Colonic mucosa (tissue), 4 donors: ENCODE measurements around the gene PIAS4. TPM values are rescaled to one million over a fixed set of nuclear protein-coding genes. Genes with fewer than 3 reads are reported as not detected.
A peak's percentile ranks its signal among the peaks of the same experiment; 100 is the strongest.

Experiments used
- DNase-seq: peaks from one replicate; pipeline ENCODE4 v3.0.0-alpha.2; 2020
- H3K27ac ChIP-seq: fragments of 200-600 bp; one replicate; pipeline ENCODE4 v1.8.0; 2021
- H3K27me3 ChIP-seq: fragments of 200-600 bp; one replicate; pipeline ENCODE4 v1.8.0; 2021
- H3K36me3 ChIP-seq: fragments of 200-600 bp; one replicate; pipeline ENCODE4 v1.8.0; 2021
- H3K4me1 ChIP-seq: fragments of 200-600 bp; one replicate; pipeline ENCODE4 v1.8.0; 2021; ENCODE audit warnings: mild to moderate bottlenecking
- H3K4me3 ChIP-seq: fragments of 200-600 bp; one replicate; pipeline ENCODE4 v1.8.0; 2021
- H3K9ac ChIP-seq, 2 donors: one replicate each; pipeline ENCODE4 v1.7.0; 2013; ENCODE audit warnings: control low read depth in 2 of 2, low read depth in 2 of 2, low read length in 2 of 2
- H3K9me3 ChIP-seq: fragments of 200-600 bp; one replicate; pipeline ENCODE4 v1.8.0; 2021
- CTCF ChIP-seq: fragments of 200-600 bp; IDR thresholded peaks from one replicate; pipeline ENCODE4 v1.8.0; 2022; ENCODE audit warnings: antibody characterized with exemption, mild to moderate bottlenecking
- intact Hi-C: fragments of 100-400 bp; cut with DNase I; formaldehyde crosslinking; loops from one replicate; pipeline ENCODE4 v1.14.1; 2022
- total RNA-seq, 2 donors: library from RNA; stranded (reverse); fragmentation: NEBNext Ultra II Directional in 1 of 2; extraction: Animal tissue kit (Norgen Biotek cat#: 25700) in 1 of 2; gene quantifications; one replicate each; pipeline ENCODE4 v1.2.1, GENCODE V29; 2021
- donor health status: healthy.
- donor health status: DM: no; HTN: no; CAD: no.
- donor health status: DM: no; HTN: no; CAD: no.

The PIAS4 gene
- 10 to 100 TPM; 29.9 to 31.5 TPM for total RNA-seq

GRCh38 chr19:4007021-4007835 lies at the start of gene PIAS4:
PIAS4 (plus strand) TSS chr19:4007736; CDS start chr19:4007761, 25 bp downstream.
- Histone ChIP-seq H3K36me3 (no peaks in the 10 kb centered on the region), H3K4me1 (peaks cover 18% of the 10 kb centered on the region), H3K27me3 (no peaks in the 10 kb centered on the region), H3K9ac (peak within 1 kb of the TSS; percentile 85 to 89), H3K4me3 (peak within 1 kb of the TSS; percentile 97), H3K27ac (peak within 1 kb of the TSS; percentile 90), H3K9me3 (no peaks in the 10 kb centered on the region)
- DNase-seq, result peak; percentile 96
- intact Hi-C loops, result loop anchor here (5.0 kb wide), 1 partner anchor 35 kb away; no protein-coding TSS in a partner anchor
- TF ChIP-seq CTCF, result no peak

- peaks cover 16% of the 10 kb centered on the region for H3K36me3 ChIP-seq
- no peak for DNase-seq
- TF ChIP-seq CTCF, result no peak
- H3K4me1 ChIP-seq, result no peaks in the 10 kb centered on the region
- H3K27me3 ChIP-seq, result no peaks in the 10 kb centered on the region
- H3K9me3 ChIP-seq, result no peaks in the 10 kb centered on the region
- no peak overlapping the region for H3K9ac ChIP-seq
- intact Hi-C loops, result no loop called here
- no peak overlapping the region for H3K4me3 ChIP-seq
- no peak overlapping the region for H3K27ac ChIP-seq
These were observed 48.4 kb upstream of the PIAS4 start for GRCh38 chr19:3958836-3959765.

- no peak overlapping the region for H3K27ac ChIP-seq
- peaks cover 16% of the 10 kb centered on the region for H3K36me3 ChIP-seq
- H3K9ac ChIP-seq, result no peak overlapping the region
- H3K9me3 ChIP-seq, result no peaks in the 10 kb centered on the region
- no peak for TF ChIP-seq CTCF
- DNase-seq, result no peak
- no peaks in the 10 kb centered on the region for H3K4me1 ChIP-seq
- intact Hi-C loops, result no loop called here
- H3K27me3 ChIP-seq, result no peaks in the 10 kb centered on the region
- no peak overlapping the region for H3K4me3 ChIP-seq
These were observed 47.8 kb upstream of the PIAS4 start for GRCh38 chr19:3959766-3960131.

DNA sequence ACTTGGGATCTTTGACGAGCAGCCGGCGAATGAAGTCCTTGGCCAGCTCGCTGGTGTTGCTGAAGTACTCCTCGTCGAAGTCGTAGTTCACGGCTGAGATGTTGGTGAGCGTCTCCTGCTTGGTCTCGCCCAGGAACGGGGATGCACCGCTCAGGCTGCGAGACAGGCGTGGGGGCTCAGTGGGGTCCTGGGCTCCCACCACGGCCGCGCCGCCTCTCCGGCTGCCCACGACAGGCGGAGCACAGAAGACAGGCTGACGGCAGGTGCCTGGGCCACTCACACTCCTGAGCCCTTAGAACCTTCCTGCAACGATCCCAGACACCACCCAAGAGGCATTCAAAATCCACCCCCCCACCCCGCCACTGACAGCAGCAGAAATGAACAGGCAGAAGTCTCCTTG lies 46.5 kb upstream of the PIAS4 start:
- Histone ChIP-seq H3K27me3 (no peaks in the 10 kb centered on the region), H3K36me3 (peaks cover 16% of the 10 kb centered on the region), H3K9ac (no peak overlapping the region), H3K9me3 (no peaks in the 10 kb centered on the region), H3K4me1 (peaks cover 4% of the 10 kb centered on the region), H3K27ac (no peak overlapping the region), H3K4me3 (no peak overlapping the region)
- no peak for DNase-seq
- intact Hi-C loops, result no loop called here
- no peak for TF ChIP-seq CTCF

DNA sequence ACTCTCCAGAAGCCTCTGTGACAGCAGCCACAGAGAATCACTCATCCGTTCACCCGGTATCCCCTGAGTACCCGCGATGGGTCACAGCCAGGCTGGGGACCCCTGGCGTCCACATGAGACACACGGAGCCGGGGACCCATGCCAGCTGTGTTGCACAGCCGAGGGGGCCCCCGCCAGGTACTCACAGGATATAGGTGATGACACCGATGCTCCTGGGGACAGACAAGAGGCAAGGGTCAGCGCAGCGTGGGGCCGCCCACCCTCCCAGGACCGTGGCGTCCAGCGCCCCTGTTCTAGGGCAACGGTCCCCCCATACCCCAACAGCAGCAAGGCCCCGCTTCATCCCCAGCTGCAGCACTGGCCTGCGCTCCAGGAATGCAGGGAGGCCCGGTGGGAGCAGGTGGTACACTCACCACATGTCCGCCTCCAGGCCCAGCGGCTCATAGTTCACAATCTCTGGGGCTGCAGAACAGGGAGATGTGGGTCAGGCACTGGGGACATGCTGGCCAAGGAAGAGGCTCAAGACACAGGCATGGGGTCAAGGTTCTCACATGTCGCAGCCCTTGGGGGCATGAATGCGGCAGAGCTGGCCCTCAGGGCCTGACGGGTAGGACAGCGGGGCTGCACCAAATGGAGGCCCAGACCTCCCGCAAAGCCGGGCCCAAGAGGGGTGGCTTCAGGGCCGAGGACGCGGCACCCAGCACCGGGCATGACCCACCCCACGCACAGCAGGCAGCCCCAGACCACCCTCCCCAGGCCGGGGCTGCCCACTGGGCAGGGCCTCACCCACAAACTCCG lies 43.9 kb upstream of the PIAS4 start:
- peaks cover 16% of the 10 kb centered on the region for H3K4me1 ChIP-seq
- H3K9me3 ChIP-seq, result no peaks in the 10 kb centered on the region
- TF ChIP-seq CTCF, result no peak
- H3K9ac ChIP-seq, result no peak overlapping the region
- peaks cover 8% of the 10 kb centered on the region for H3K36me3 ChIP-seq
- no peak overlapping the region for H3K27ac ChIP-seq
- H3K4me3 ChIP-seq, result no peak overlapping the region
- no peak for DNase-seq
- no peaks in the 10 kb centered on the region for H3K27me3 ChIP-seq
- intact Hi-C loops, result no loop called here
